Daoy (cell line): Measurements from ENCODE around the gene GPS1. TPM values are rescaled to one million over a fixed set of nuclear protein-coding genes. Genes with fewer than 3 reads are reported as not detected.
"Not testable (repeated sequence)": the region's sequence is repeated elsewhere in the genome, so short reads cannot be mapped to it uniquely, and the experiment has no call there.

Experiments
- DNase-seq: peaks from one replicate; pipeline ENCODE4 v3.0.0-alpha.2; 2015; ENCODE audit warnings: low read depth
- total RNA-seq: library from RNA; depleted of rRNA; stranded (reverse); fragments of >200 nt; shearing (Covaris generic); gene quantifications from 2 replicates; pipeline ENCODE4 v1.2.3, GENCODE V29; 2014

Gene GPS1
- total RNA-seq, 1 experiment from 2014 or later = 190 TPM

DNA sequence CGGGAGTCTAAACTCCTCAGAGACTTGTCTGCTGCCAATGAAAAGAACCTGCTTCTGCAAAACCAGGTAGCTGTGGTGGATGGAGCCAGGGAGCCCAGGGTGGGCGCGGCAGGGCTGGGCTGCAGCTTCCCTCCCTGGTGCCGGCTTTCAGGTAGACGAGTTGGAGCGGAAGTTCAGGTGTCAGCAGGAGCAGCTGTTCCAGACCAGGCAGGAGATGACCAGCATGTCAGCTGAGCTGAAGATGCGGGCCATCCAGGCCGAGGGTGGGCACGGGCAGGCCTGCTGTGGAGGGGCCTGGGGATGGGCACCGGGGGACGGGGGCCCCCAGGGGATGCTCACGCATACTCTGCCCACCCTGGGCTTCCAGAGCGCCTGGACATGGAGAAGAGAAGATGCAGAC, 23.5 kb upstream of the GPS1 start:
- DNase-seq = no peak

DNA sequence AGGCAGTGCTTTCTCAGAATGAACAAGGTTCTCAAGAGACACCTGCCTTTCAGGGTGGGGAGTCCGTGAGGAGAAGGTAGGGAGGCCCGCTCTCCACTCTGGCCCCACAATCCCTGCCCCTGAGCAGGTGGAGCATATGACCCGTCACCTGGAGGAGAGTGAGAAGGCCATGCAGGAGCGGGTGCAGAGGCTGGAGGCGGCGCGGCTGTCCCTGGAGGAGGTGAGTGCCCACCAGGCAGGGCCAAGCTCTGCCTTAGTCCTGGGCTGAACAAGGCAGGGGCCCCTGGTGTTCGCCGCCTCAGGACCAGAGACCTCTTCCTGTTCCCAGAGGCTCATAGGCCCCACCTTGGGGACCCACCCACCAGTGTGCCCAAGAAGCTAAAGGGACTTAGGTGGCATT, 22.7 kb upstream of the GPS1 start:
- no peak for DNase-seq

- no peak for DNase-seq
Observed at GRCh38 chr17:82029391-82029790, 22.3 kb upstream of the GPS1 start.

DNA sequence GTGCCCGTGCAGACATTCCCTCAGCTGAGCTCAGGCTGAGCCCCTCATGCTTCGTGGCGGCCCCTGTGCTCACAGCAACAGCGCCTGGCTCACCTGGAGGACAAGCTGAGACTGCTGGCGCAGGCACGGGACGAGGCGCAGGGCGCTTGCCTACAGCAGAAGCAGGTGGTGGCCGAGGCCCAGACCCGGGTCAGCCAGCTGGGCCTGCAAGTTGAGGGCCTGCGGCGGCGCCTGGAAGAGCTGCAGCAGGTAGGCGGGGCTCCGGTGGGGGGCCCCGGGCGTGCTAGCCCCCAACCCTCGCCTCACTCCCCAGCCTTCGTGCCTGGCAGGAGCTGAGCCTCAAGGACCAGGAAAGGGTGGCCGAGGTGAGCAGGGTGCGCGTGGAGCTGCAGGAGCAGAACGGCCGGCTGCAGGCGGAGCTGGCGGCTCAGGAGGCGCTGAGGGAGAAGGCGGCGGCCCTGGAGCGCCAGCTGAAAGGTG, 21.7 kb upstream of the GPS1 start:
- no peak for DNase-seq

DNA sequence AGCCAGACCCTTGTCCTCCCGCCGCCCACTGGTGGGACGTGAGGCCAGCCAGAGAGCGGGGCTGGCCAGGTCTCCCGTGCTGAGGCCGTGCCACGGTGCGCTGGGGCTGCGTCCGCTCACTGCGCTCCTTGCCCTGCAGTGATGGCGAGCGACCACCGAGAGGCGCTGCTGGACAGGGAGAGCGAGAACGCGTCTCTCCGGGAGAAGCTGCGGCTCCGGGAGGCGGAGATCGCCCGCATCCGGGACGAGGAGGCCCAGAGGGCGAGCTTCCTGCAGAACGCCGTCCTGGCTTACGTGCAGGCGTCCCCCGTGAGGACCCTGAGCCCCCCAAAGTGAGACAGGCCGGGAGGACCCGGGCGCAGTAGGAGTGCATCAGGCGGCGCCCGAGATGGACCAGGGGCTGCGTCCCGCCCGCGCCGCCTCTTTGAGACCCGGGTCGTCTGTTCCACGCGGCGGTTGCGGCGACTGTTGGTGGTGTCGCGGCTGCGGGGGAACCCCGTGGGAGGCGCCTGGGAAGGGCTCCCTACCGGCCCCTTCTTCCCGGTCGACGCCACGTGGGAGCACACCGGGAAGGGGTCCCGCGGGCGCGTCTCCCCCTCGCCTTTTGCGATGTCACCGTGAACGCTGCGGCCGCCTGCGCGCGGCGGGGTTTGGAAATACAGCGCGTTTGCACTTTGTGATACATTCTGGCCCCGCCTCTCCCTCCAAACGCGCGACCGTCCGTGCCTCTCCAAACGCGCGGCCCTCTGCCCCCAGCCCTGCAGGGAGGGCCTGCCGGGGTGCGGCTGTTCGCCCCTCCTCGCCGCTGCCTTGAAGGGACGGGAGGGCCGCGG, 21.0 kb upstream of the GPS1 start:
- peak; percentile 93 for DNase-seq

DNA sequence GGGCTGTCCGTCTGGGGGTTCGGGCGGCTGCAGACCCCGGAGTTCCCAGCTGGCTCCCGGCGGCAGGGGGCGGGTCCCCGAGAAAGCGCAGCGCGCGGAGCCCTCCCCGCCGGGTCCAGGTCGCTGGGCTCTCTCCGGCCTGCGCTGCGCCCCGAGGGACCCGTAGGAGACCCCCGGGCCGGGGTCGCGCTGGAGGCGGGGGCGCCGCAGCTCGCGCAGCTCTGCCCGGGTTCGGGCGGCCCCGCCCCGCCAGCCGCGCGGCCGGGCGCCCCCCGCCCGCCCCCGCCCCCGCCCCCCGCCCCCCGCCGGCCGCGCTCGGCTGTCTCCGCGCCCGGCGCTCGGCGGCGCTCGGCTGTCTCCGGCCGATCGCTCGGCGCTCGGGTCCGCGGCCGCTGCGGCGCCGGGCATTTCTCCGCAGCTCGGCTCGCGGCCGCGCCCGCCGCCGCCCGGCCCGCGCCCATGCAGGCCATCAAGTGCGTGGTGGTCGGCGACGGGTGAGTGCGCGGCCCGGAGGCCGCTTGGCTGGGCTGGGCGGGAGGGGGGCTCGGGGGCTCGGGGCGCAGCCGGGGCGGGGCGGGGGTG, 20.3 kb upstream of the GPS1 start, which contains the start of gene RAC3:
RAC3 (plus strand) TSS at position 376 of the 582 bp plus-strand sequence; CDS start at position 460, 84 bp downstream.
- DNase-seq = peak; percentile 67

DNA sequence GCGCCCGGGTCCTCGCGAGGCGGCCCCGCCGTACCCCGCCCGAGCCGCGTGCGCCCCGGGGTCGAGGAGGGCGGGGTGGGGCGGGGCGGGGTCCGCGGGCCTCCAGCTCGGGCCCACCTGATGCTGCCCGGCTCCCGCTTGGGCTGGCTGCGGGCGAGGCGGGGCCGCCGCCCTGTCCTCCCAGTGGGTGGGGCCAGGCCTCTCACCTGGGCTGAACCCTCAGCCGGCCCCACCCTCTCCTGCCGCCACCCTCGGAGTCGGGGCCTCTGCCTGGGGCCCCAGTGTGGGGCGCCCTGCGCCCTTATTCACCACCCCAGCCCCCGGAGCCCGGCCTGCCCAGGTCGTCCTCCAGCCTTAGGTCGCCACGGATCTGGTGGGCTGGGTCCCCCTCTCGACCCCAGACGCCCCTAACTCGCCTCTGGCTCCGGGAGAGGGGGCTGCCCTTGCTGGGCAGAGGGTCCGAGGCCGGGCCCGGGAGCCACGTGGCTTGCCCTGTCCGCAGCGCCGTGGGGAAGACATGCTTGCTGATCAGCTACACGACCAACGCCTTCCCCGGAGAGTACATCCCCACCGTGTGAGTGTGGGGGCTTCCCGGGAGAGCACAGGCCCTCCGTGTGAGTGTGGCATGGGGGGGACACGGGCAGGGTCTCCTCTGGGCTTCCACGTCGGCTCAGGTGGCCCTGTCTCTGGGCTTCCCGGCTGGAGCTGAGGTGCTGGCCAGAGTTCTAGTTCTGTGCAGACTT, 19.6 kb upstream of the GPS1 start:
- DNase-seq = peak; percentile 39

GRCh38 chr17:82033359-82034085, 18.2 kb upstream of the GPS1 start:
- no peak for DNase-seq

GRCh38 chr17:82034371-82035011, 17.2 kb upstream of the GPS1 start:
- DNase-seq = no peak

- DNase-seq = no peak
Observed at GRCh38 chr17:82035488-82035887, 16.2 kb upstream of the GPS1 start.

GRCh38 chr17:82035956-82036633, 15.6 kb upstream of the GPS1 start:
- DNase-seq = no peak

DNA sequence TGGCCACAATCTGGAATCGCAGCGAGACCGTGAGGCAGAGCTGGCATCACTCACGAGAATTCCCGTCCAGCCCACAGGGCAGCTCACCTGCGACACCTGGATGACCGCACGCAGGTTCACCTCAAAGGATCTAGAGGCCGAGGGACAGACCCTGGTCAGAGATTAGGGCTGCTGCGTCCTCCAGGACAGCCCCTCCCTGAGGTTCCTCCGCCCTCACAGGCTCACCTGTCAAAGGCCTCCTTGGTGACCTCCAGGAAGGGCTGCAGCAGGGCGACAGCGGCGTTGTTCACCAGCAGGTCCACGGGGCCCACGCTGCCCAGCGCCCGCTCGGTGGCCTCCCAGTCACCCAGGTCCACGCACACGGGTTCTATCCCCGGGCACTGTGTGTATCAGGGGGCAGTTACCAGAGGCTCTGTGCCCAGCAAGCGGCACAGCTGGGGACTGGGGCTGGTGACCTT, 15.0 kb upstream of the GPS1 start:
- DNase-seq = no peak

DNA sequence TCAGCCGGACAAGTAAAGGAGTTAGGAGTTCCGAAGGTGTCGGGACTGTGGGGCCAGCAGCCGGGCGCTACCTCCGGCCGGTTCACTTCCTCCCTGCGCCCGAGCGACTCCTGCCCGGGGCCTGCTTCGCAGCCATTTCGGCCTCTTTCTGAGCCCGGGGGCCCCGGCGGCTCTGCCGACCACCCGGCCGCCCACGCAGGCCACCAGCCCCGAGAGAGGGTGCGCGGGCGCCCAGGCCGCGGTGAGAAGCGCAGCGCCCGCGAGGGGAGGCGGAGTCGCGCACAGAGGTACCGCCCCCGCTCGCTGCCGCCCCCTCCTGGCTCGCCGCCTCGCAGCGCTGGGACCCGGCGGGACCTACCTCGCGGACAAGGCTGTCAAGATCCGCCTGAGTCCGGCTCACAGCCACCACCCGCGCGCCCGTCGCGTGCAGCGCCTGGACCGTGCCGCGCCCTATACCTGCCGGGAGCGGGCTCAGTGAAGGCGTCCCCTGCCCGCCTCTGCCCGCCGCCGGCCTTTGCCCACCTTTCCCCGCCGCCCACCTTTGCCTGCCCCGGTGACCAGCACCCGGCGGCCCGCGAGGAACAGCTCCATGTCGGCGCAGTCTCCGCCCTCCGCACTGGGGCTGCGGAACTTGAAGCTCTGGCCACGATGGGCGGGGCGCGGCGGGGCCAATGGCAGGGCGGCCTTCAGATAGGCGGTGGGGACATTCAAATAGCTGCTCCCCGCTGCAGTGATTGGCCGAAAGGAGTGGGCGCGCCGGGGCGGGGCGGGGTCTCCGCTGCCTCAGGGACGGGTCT, 14.4 kb upstream of the GPS1 start, which contains the start of gene DCXR:
DCXR (minus strand) TSS at position 606 of the 797 bp plus-strand sequence; CDS start at position 591, 15 bp downstream.
- DNase-seq = peak; percentile 100

GRCh38 chr17:82037889-82038195, 13.9 kb upstream of the GPS1 start:
- no peak for DNase-seq

- not testable (repeated sequence) for DNase-seq
Observed at GRCh38 chr17:82038796-82039409, 12.8 kb upstream of the GPS1 start.

DNA sequence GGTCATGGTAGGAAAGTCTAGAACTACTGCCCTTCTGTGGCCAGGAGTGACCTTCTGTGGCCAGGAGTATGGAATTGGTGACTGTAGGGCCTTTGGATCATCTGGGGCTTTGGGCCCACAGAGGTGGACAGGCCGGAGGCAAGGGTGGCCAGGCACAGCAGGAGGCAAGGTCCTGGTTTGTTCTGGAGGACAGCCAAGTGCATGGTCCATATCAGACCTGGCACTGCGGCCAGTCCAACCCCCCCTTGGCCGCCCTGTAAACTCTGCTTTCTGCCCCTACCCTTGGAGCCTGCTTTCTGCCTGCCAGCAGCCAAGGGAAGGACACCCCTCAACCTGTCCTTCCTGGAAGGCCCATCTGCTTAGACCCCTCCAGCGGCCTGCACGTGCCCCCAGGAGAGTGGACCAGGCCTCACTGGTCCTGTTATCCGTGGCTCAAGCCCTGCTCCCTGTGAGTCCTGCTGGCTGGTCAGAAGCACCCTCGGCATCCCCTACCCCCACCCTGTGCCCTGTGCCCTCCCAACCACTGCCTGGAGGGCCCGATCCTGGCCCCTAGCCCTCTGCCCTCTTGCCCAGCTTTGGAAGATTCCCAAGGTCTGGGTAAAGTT, 11.9 kb upstream of the GPS1 start:
- DNase-seq = no peak

- no peak for DNase-seq
Observed at GRCh38 chr17:82041144-82041814, 10.4 kb upstream of the GPS1 start.

DNA sequence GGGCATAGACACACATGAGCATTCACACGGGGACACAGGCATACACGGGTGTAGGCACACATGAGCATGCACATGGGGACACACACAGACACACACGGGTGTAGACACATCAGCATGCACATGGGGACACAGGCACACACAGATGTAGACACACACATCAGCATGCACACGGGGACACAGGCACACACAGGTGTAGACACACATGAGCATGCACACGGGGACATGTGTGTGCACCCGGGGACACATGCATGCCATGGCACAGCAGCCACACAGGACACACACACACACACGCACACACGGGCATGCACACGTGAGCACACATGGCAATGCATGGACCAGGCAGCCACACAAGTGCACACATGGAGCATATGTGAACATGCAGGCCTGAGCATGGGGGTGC, 9.0 kb upstream of the GPS1 start:
- no peak for DNase-seq
